ENCODE measurements around the gene TMEM40. TPM values are rescaled to one million over a fixed set of nuclear protein-coding genes. Genes with fewer than 3 reads are reported as not detected.

TMEM40 gene
- total RNA-seq, 4 donors from 2014 or later: 46.4 to 93.6 (median 50.7) TPM

DNA sequence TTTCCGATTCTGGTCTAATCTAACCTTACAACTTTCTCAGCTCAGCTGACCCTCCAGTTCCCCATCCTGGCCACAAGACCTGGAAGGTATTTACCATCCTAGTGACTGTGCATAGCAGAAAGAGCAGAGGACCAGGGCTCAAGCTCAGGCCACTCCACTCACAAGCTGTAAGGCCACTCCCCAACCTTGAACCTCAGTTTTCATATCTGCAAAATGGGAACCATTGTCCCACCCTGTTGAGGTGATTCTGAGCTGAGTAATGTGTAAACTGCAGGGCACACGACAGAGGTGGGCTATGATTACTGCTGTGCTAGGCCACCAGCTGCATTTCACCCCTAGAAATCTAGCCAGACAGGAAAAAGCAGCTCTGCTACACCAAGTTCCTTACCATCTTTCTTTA lies 21.7 kb downstream of the TMEM40 start:
- TF ChIP-seq, protein P1, sequence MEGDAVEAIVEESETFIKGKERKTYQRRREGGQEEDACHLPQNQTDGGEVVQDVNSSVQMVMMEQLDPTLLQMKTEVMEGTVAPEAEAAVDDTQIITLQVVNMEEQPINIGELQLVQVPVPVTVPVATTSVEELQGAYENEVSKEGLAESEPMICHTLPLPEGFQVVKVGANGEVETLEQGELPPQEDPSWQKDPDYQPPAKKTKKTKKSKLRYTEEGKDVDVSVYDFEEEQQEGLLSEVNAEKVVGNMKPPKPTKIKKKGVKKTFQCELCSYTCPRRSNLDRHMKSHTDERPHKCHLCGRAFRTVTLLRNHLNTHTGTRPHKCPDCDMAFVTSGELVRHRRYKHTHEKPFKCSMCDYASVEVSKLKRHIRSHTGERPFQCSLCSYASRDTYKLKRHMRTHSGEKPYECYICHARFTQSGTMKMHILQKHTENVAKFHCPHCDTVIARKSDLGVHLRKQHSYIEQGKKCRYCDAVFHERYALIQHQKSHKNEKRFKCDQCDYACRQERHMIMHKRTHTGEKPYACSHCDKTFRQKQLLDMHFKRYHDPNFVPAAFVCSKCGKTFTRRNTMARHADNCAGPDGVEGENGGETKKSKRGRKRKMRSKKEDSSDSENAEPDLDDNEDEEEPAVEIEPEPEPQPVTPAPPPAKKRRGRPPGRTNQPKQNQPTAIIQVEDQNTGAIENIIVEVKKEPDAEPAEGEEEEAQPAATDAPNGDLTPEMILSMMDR (IDR thresholded peaks at IDR 0.05): no peak
- no peak for TF ChIP-seq POLR2A (IDR thresholded peaks at IDR 0.05)
- H3K4me3 ChIP-seq (ENCODE audit: low read depth, poor library complexity, severe bottlenecking): no peak overlapping the region
- intact Hi-C loops (cut with DNase I; ENCODE audit: low total_unique reads): no loop called here
- 83 to 89% methylated on average over 2 of the region's 2 CpGs for WGBS, 2 donors
- DNase-seq (ENCODE audit: low spot score in 2 of 2): no peak

DNA sequence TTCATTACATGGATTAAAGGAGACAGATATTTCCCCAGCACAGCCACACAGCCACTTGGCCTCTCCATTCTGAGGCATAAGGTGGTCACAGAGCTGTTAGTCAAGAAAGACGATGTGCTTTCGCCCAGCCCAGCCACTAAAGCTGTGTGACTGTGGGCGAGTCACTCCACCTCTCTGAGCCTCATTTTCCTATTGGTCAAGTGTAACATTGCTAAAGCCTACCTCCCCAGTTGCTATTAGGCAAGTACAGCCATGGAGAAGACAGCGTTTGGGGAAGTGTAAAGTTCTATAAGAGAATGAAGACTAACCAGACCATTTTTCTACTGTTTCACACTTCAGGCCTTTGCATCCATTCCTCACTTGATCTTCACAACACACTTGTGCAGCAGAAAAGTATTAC lies 24.1 kb downstream of the TMEM40 start:
- no peak for TF ChIP-seq POLR2A (IDR thresholded peaks at IDR 0.05)
- TF ChIP-seq, protein P1 (IDR thresholded peaks at IDR 0.05): no peak
- intact Hi-C loops (cut with DNase I; ENCODE audit: low total_unique reads): no loop called here
- no peak overlapping the region for H3K4me3 ChIP-seq (ENCODE audit: low read depth, poor library complexity, severe bottlenecking)
- 91 to 93% methylated on average over 4 of the region's 4 CpGs for WGBS, 2 donors
- DNase-seq (ENCODE audit: low spot score in 2 of 2): no peak

DNA sequence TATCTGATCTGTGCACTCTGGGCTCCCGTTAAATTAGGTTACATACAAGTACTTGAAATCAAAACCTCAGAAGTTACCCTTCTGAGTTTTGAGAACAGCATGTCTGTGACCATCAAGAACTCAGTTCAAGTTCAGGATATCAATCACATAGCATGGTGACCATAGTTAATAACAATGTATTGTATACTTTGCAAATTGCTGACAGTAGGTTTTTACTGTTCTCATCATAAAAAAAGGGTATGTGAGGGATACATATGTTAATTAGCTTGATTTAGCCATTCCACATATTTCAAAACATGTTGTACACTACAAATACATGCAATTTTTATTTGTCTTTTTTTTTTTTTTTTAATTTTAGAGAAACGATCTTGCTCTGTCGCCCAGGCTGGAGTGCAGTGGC lies 25.5 kb downstream of the TMEM40 start:
- no peak for DNase-seq (ENCODE audit: low spot score in 2 of 2)
- no peak overlapping the region for H3K4me3 ChIP-seq (ENCODE audit: low read depth, poor library complexity, severe bottlenecking)
- WGBS, 2 donors: 54 to 78% methylated on average over 3 of the region's 3 CpGs
- TF ChIP-seq POLR2A (IDR thresholded peaks at IDR 0.05): no peak
- TF ChIP-seq, protein P1 (IDR thresholded peaks at IDR 0.05): no peak
- intact Hi-C loops (cut with DNase I; ENCODE audit: low total_unique reads): no loop called here

DNA sequence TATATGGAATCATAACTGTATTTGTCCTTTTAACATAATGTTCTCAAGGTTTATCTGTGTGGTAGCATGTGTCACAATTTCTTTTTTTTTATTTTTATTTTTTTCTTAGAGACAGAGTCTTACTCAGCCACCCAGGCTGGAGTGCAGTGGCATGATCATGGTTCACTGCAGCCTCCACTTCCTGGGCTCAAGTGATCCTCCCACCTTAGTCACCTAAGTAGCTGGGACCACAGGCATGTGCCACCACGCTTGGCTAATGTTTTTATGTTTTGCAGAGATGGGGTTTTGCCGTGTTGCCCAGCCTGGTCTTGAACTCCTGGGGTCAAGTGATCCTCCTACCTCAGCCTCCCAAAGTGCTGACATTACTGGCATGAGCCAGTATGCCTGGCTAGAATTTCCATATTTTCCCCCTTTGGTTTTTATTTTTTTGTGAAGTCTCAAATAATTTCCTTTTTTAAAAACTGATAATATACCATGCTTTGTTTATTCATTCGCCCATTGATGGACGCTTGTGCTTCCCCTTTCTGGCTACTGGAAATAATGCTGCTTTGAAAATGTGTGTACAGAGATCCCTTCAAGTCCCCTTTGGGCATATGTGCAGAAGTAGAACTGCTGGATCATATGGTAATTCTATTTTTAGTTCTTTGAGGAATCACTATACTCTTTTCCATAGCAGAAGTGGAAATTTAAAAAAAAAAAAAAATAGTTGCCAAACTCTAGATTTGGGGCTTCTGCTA lies 28.4 kb downstream of the TMEM40 start:
- no peak overlapping the region for H3K4me3 ChIP-seq (ENCODE audit: low read depth, poor library complexity, severe bottlenecking)

DNA sequence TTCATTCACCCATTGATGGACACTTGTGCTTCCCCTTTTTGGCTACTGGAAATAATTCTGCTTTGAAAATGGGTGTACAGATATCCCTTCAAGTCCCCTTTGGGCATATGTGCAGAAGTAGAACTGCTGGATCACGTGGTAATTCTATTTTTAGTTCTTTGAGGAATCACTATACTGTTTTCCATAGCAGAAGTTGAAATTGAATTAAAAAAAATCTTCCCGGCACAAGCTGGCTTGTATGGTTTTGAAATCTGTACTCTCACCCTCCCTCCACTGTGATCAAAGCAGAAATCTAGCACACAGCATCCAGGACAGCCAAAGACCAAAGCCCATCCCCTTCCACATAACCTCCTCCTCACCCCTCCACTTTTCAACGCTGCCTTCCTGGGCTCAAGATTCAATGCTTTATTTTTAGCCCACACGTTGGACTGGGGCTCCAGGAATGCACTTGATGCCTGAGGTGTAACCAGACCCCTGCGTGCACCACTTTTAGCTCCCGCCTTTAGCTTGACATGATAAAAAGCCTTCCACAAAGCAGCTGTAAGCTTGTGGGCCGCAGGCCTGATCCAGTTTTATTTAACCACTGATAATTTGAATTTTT lies 29.9 kb downstream of the TMEM40 start:
- no peak for TF ChIP-seq POLR2A (IDR thresholded peaks at IDR 0.05)
- TF ChIP-seq, protein P1 (IDR thresholded peaks at IDR 0.05): no peak
- H3K4me3 ChIP-seq (ENCODE audit: low read depth, poor library complexity, severe bottlenecking): no peak overlapping the region
- 37 to 47% methylated on average over 7 of the region's 7 CpGs for WGBS, 2 donors
- intact Hi-C loops (cut with DNase I; ENCODE audit: low total_unique reads): no loop called here
- DNase-seq (ENCODE audit: low spot score in 2 of 2): no peak

More for the DNA sequence above, 28.4 kb downstream of the TMEM40 start:
- intact Hi-C loops (cut with DNase I; ENCODE audit: low total_unique reads): no loop called here
- whole genome bisulfite sequencing, 2 donors: 67 to 74% methylated on average over 4 of the region's 4 CpGs
- TF ChIP-seq, protein P1 (IDR thresholded peaks at IDR 0.05): no peak
- no peak for TF ChIP-seq POLR2A (IDR thresholded peaks at IDR 0.05)
- DNase-seq (ENCODE audit: low spot score in 2 of 2): no peak
